GM19240 (cell line): ENCODE data around the gene IL4R.

Experiments used
- DNase-seq: peaks from one replicate; pipeline ENCODE4 v3.0.0; 2011; ENCODE audit warnings: low spot score; ENCODE audit not compliant: insufficient read length

The IL4R gene

GRCh38 chr16:27314161-27314723, 468 bp downstream of the IL4R start:
- DNase-seq = no peak

GRCh38 chr16:27314986-27315332, 1.2 kb downstream of the IL4R start:
- DNase-seq = no peak

GRCh38 chr16:27315333-27316037, 1.7 kb downstream of the IL4R start:
- DNase-seq = no peak

GRCh38 chr16:27316038-27316680, 2.4 kb downstream of the IL4R start:
- DNase-seq = no peak

- DNase-seq = no peak
Measured at GRCh38 chr16:27317320-27317719, 3.5 kb downstream of the IL4R start.

GRCh38 chr16:27317738-27318391, 4.1 kb downstream of the IL4R start:
- DNase-seq = no peak

GRCh38 chr16:27318392-27319256, 4.8 kb downstream of the IL4R start:
- no peak for DNase-seq

- no peak for DNase-seq
Measured at GRCh38 chr16:27319257-27319965, 5.6 kb downstream of the IL4R start.

- DNase-seq = no peak
Measured at GRCh38 chr16:27320261-27321012, 6.7 kb downstream of the IL4R start.

GRCh38 chr16:27321013-27321915, 7.5 kb downstream of the IL4R start:
- no peak for DNase-seq

GRCh38 chr16:27322858-27323780, 9.3 kb downstream of the IL4R start:
- no peak for DNase-seq

GRCh38 chr16:27323781-27324561, 10.2 kb downstream of the IL4R start:
- DNase-seq = no peak

GRCh38 chr16:27324851-27325301, 11.1 kb downstream of the IL4R start:
- DNase-seq = no peak

- DNase-seq = no peak
Measured at GRCh38 chr16:27325736-27326135, 12.0 kb downstream of the IL4R start.

GRCh38 chr16:27326251-27326650, 12.5 kb downstream of the IL4R start:
- DNase-seq = no peak

GRCh38 chr16:27326738-27327585, 13.2 kb downstream of the IL4R start:
- DNase-seq = no peak
